Measurements from ENCODE around the gene TNIK. TPM values are rescaled to one million over a fixed set of nuclear protein-coding genes. Genes with fewer than 3 reads are reported as not detected.

Gene TNIK
- total RNA-seq, 1 experiment from 2014 or later = 7.0 TPM

GRCh38 chr3:171417137-171417536 lies 43.1 kb downstream of the TNIK start:
- H3K36me3 ChIP-seq (ENCODE audit: low read depth, low read length) = no peaks in the 10 kb centered on the region
- H3K4me3 ChIP-seq (ENCODE audit: low read length) = no peak overlapping the region
- peaks cover 9% of the 10 kb centered on the region; the same call in 1 of the 2 replicates for H3K4me1 ChIP-seq (ENCODE audit: insufficient read depth, low read length)
- no peaks in the 10 kb centered on the region for H3K9me3 ChIP-seq (ENCODE audit: low read length)
- no peaks in the 10 kb centered on the region for H3K27me3 ChIP-seq (ENCODE audit: low read length)
- H4K20me1 ChIP-seq (ENCODE audit: low read length) = no peaks in the 10 kb centered on the region
- H3K9ac ChIP-seq (ENCODE audit: low read length) = no peak overlapping the region
- intact Hi-C loops (cut with micrococcal nuclease) = no loop called here
- no TSS peak for BruUV-seq (replicated peaks)
- DNase-seq (no peak), ATAC-seq (no peak)
- H3F3A ChIP-seq (ENCODE audit: low read length, unreplicated experiment) = no peaks in the 10 kb centered on the region
- no peak for TF ChIP-seq CTCF (conservative IDR thresholded peaks at IDR 0.05; ENCODE audit: low read depth, low read length)
- TF ChIP-seq EZH2 (IDR thresholded peaks at IDR 0.05; ENCODE audit: low read length, unreplicated experiment) = no peak
- TF ChIP-seq EZH2phosphoT487 (IDR thresholded peaks at IDR 0.05; ENCODE audit: borderline replicate concordance, low read length) = no peak
- H3K79me2 ChIP-seq (ENCODE audit: low read length) = no peaks in the 10 kb centered on the region
- H3K27ac ChIP-seq (ENCODE audit: low read length) = no peak overlapping the region
- no peak overlapping the region for H2AFZ ChIP-seq (ENCODE audit: low read length)
- POLR2A ChIA-PET (ENCODE audit: unreplicated experiment) = no interaction called here
- CTCF ChIA-PET = no interaction called here
- H3K9me2 ChIP-seq (replicated peaks; ENCODE audit: low read length) = no peaks in the 10 kb centered on the region
- H3K4me2 ChIP-seq (ENCODE audit: low read length) = no peak overlapping the region

- ATAC-seq (no peak), DNase-seq (no peak)
- Histone ChIP-seq H3F3A (ENCODE audit: low read length, unreplicated experiment) (no peaks in the 10 kb centered on the region), H3K27me3 (ENCODE audit: low read length) (no peaks in the 10 kb centered on the region), H2AFZ (ENCODE audit: low read length) (no peak overlapping the region), H3K4me1 (ENCODE audit: insufficient read depth, low read length) (peaks cover 9% of the 10 kb centered on the region; the same call in 1 of the 2 replicates), H4K20me1 (ENCODE audit: low read length) (no peaks in the 10 kb centered on the region), H3K79me2 (ENCODE audit: low read length) (no peaks in the 10 kb centered on the region), H3K9me2 (replicated peaks; ENCODE audit: low read length) (no peaks in the 10 kb centered on the region), H3K9me3 (ENCODE audit: low read length) (no peaks in the 10 kb centered on the region), H3K4me3 (ENCODE audit: low read length) (no peak overlapping the region), H3K9ac (ENCODE audit: low read length) (no peak overlapping the region), H3K27ac (ENCODE audit: low read length) (no peak overlapping the region), H3K36me3 (ENCODE audit: low read depth, low read length) (no peaks in the 10 kb centered on the region), H3K4me2 (ENCODE audit: low read length) (no peak overlapping the region)
- CTCF ChIA-PET = no interaction called here
- POLR2A ChIA-PET (ENCODE audit: unreplicated experiment) = no interaction called here
- TF ChIP-seq EZH2 (IDR thresholded peaks at IDR 0.05; ENCODE audit: low read length, unreplicated experiment) (no peak), CTCF (conservative IDR thresholded peaks at IDR 0.05; ENCODE audit: low read depth, low read length) (no peak)
- BruUV-seq (replicated peaks) = no TSS peak
- intact Hi-C loops (cut with micrococcal nuclease) = no loop called here
Observed at GRCh38 chr3:171416666-171417065, 43.5 kb downstream of the TNIK start.

- BruUV-seq (replicated peaks) = no TSS peak
- ATAC-seq = no peak
- POLR2A ChIA-PET (ENCODE audit: unreplicated experiment) = no interaction called here
Observed at GRCh38 chr3:171416061-171416460, 44.1 kb downstream of the TNIK start.

More at GRCh38 chr3:171416061-171416460, 44.1 kb downstream of the TNIK start:
- intact Hi-C loops (cut with micrococcal nuclease) = no loop called here
- Histone ChIP-seq H3K4me1 (ENCODE audit: insufficient read depth, low read length) (peaks cover 9% of the 10 kb centered on the region; the same call in 1 of the 2 replicates), H3K9ac (ENCODE audit: low read length) (no peak overlapping the region), H3K27ac (ENCODE audit: low read length) (no peak overlapping the region), H3K4me2 (ENCODE audit: low read length) (no peak overlapping the region), H4K20me1 (ENCODE audit: low read length) (no peaks in the 10 kb centered on the region), H2AFZ (ENCODE audit: low read length) (no peak overlapping the region), H3K27me3 (ENCODE audit: low read length) (no peaks in the 10 kb centered on the region), H3K36me3 (ENCODE audit: low read depth, low read length) (no peaks in the 10 kb centered on the region), H3K4me3 (ENCODE audit: low read length) (no peak overlapping the region), H3K9me3 (ENCODE audit: low read length) (no peaks in the 10 kb centered on the region), H3F3A (ENCODE audit: low read length, unreplicated experiment) (no peaks in the 10 kb centered on the region), H3K79me2 (ENCODE audit: low read length) (no peaks in the 10 kb centered on the region), H3K9me2 (replicated peaks; ENCODE audit: low read length) (no peaks in the 10 kb centered on the region)
- TF ChIP-seq EZH2phosphoT487 (IDR thresholded peaks at IDR 0.05; ENCODE audit: borderline replicate concordance, low read length) (no peak), CTCF (conservative IDR thresholded peaks at IDR 0.05; ENCODE audit: low read depth, low read length) (no peak), EZH2 (IDR thresholded peaks at IDR 0.05; ENCODE audit: low read length, unreplicated experiment) (no peak)
- CTCF ChIA-PET = no interaction called here
- DNase-seq = no peak
